HepG2 (cell line): ENCODE results near the gene IFI35. TPM values are rescaled to one million over a fixed set of nuclear protein-coding genes. Genes with fewer than 3 reads are reported as not detected.
A peak's percentile ranks its signal among the peaks of the same experiment; 100 is the strongest.

ENCODE experiments used
- AFF4 ChIP-seq: sonication (generic); formaldehyde crosslinking; IDR thresholded peaks from 2 replicates; pipeline ENCODE4 v1.4.0; 2020; ENCODE audit warnings: missing genetic modification reagents
- DRAP1 ChIP-seq: IDR thresholded peaks from 2 replicates; pipeline ENCODE4 v1.6.1; 2016; ENCODE audit warnings: missing genetic modification reagents, missing compliant biosample characterization
- E2F2 ChIP-seq: sonication (generic); formaldehyde crosslinking; IDR thresholded peaks from 2 replicates; pipeline ENCODE4 v1.4.0; 2020; ENCODE audit warnings: missing genetic modification reagents, borderline replicate concordance
- MZF1 ChIP-seq: sonication (generic); formaldehyde crosslinking; IDR thresholded peaks from 2 replicates; pipeline ENCODE4 v1.8.1; 2023; ENCODE audit warnings: mild to moderate bottlenecking, missing genetic modification reagents, borderline replicate concordance
- POGK ChIP-seq: sonication (generic); formaldehyde crosslinking; conservative IDR thresholded peaks from 2 replicates; pipeline ENCODE4 v1.8.0; 2022; ENCODE audit warnings: mild to moderate bottlenecking, moderate library complexity, missing genetic modification reagents
- RNF219 ChIP-seq: sonication (generic); formaldehyde crosslinking; IDR thresholded peaks from 2 replicates; pipeline ENCODE4 v1.5.0; 2020; ENCODE audit warnings: mild to moderate bottlenecking, missing genetic modification reagents
- ZNF317 ChIP-seq: sonication (generic); formaldehyde crosslinking; IDR thresholded peaks from 2 replicates; pipeline ENCODE4 v1.5.0; 2020; ENCODE audit warnings: mild to moderate bottlenecking, missing genetic modification reagents
- ZNF687 ChIP-seq: sonication (generic); formaldehyde crosslinking; IDR thresholded peaks from 2 replicates; pipeline ENCODE4 v1.5.1; 2020; ENCODE audit warnings: mild to moderate bottlenecking, missing genetic modification reagents, moderate library complexity
- polyA plus RNA-seq, 8 experiments: library from polyadenylated mRNA; depleted of rRNA in 3 of 8; stranded (reverse) in 7 of 8; unstranded in 1 of 8; fragments of >200 nt; fragmentation: Illumina TruSeq in 4 of 8; extraction: Trizol in 4 of 8; gene quantifications; 2 replicates each; pipeline versions ENCODE4 v1.2.1 to v1.2.3, GENCODE V29; 2011 to 2016; ENCODE audit warnings: low read depth in 4 of 8, missing spikeins in 1 of 8, mixed read lengths in 1 of 8; ENCODE audit not compliant: insufficient read depth in 1 of 8
- total RNA-seq, 5 experiments: library from RNA; depleted of rRNA; stranded (reverse); fragments of >200 nt; fragmentation: Illumina TruSeq; extraction: Trizol; gene quantifications; 2 replicates each; pipeline ENCODE4 v1.2.3, GENCODE V29; 2016; ENCODE audit warnings: low read depth in 1 of 5

The IFI35 gene
- total and polyA plus RNA-seq, 2 of the 13 experiments (the other 11 are each of a cell fraction or from before 2014, with no cell fraction given) = 28.9 to 38.1 TPM

GRCh38 chr17:43006639-43007551 is at the start of gene IFI35 (continued):
- TF ChIP-seq ZNF687 (CRISPR knock-in tag) (peak; percentile 82), RNF219 (no peak), MZF1 (no peak), DRAP1 (peak; percentile 20; the same call in 1 of the 2 replicates), POGK (CRISPR knock-in tag) (0 out of 2 replicates have a peak, but pooled peaks have one; percentile 66), ZNF317 (no peak), AFF4 (CRISPR knock-in tag) (no peak), E2F2 (CRISPR knock-in tag) (0 out of 2 replicates have a peak, but pooled peaks have one; percentile 54)
